K562 (cell line): ENCODE results near the gene LAMP1. TPM values are rescaled to one million over a fixed set of nuclear protein-coding genes. Genes with fewer than 3 reads are reported as not detected.

Source experiments
- FOXA3 ChIP-seq, 2 experiments: fragments of 450-650 bp in 1 of 2; sonication (generic) in 1 of 2; formaldehyde crosslinking; IDR thresholded peaks in 1 of 2; conservative IDR thresholded peaks in 1 of 2; 2 replicates each; pipeline versions ENCODE4 v1.4.0 to v1.8.0; 2020 to 2022; ENCODE audit warnings: mild to moderate bottlenecking in 2 of 2, missing genetic modification reagents in 1 of 2
- MAFG ChIP-seq: fragments of 450-650 bp; conservative IDR thresholded peaks from 2 replicates; pipeline ENCODE4 v1.6.1; 2016; ENCODE audit warnings: missing genetic modification characterization, missing compliant biosample characterization
- SIN3B ChIP-seq: fragments of 450-650 bp; IDR thresholded peaks from 2 replicates; pipeline ENCODE4 v1.6.1; 2017; ENCODE audit warnings: low read depth, mild to moderate bottlenecking, moderate library complexity
- TEAD4 ChIP-seq, 2 experiments: sonication (generic) in 1 of 2; formaldehyde crosslinking in 1 of 2; IDR thresholded peaks; 2 replicates each; pipeline versions ENCODE4 v1.6.1 to v1.8.0; 2012 to 2022; ENCODE audit warnings: borderline replicate concordance in 1 of 2, inconsistent platforms in 1 of 2, low read length in 1 of 2, mild to moderate bottlenecking in 1 of 2, missing genetic modification reagents in 1 of 2
- U2AF2 ChIP-seq: fragments of 200-400 bp; formaldehyde crosslinking; optimal IDR thresholded peaks from 2 replicates; pipeline ENCODE3; 2017; ENCODE audit warnings: low read depth, mild to moderate bottlenecking, low read length
- polyA plus RNA-seq, 8 experiments: library from polyadenylated mRNA; depleted of rRNA in 4 of 8; stranded (reverse) in 5 of 8; unstranded in 3 of 8; fragments of >200 nt; fragmentation: Nextera tagmentation in 2 of 8; fragmentation: Illumina TruSeq in 1 of 8; extraction: Ambion mirVana in 2 of 8; extraction: Trizol in 1 of 8; gene quantifications; 2 replicates each; pipeline versions ENCODE4 v1.2.1 to v1.2.3, GENCODE V29; 2011 to 2014; ENCODE audit warnings: inconsistent platforms in 1 of 8, missing spikeins in 1 of 8
- total RNA-seq, 7 experiments: library from RNA; depleted of rRNA in 6 of 7; stranded (reverse); fragments of >200 nt in 6 of 7; fragmentation: Illumina TruSeq in 2 of 7; extraction: Trizol in 2 of 7; gene quantifications; 2 replicates each; pipeline versions ENCODE4 v1.2.1 to v1.2.3, GENCODE V29; 2011 to 2021; ENCODE audit warnings: low replicate concordance in 1 of 7
- TF ChIP-seq, protein P1 (sequence below): fragments of 250-450 bp; sonication (Bioruptor Pico); IDR thresholded peaks from 2 replicates; pipeline ENCODE4 v1.4.0; 2020; ENCODE audit warnings: mild to moderate bottlenecking, moderate library complexity
- TF ChIP-seq, protein P2 (sequence below): sonication (generic); formaldehyde crosslinking; IDR thresholded peaks from 2 replicates; pipeline ENCODE4 v1.8.1; 2022; ENCODE audit warnings: missing genetic modification reagents

LAMP1 gene
- total and polyA plus RNA-seq, 9 of the 15 experiments (the other 6 are each of a cell fraction or from before 2014, with no cell fraction given) = 2.2 to 70.1 (median 30.5) TPM

DNA sequence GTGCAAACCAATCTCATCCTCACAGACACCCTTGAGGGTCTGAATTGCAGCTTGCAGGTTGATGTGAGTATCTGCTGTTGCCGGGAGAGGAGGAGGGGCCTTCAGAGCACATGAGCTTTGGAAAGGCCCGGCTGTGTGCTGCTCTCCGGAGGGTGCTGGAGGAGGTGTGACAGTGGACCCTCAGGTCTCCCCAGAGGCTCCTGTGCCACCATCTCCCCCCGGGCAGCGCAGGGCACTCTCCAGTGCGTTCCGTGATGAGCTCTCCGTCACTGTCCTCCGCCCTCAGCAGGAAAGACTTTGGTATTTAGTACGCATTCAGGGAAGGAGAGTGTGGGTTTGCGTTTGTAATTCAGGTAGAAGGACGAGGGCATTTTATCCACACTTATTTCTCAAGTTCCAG lies 20.0 kb downstream of the LAMP1 start (continued):
- TF ChIP-seq, protein P1, sequence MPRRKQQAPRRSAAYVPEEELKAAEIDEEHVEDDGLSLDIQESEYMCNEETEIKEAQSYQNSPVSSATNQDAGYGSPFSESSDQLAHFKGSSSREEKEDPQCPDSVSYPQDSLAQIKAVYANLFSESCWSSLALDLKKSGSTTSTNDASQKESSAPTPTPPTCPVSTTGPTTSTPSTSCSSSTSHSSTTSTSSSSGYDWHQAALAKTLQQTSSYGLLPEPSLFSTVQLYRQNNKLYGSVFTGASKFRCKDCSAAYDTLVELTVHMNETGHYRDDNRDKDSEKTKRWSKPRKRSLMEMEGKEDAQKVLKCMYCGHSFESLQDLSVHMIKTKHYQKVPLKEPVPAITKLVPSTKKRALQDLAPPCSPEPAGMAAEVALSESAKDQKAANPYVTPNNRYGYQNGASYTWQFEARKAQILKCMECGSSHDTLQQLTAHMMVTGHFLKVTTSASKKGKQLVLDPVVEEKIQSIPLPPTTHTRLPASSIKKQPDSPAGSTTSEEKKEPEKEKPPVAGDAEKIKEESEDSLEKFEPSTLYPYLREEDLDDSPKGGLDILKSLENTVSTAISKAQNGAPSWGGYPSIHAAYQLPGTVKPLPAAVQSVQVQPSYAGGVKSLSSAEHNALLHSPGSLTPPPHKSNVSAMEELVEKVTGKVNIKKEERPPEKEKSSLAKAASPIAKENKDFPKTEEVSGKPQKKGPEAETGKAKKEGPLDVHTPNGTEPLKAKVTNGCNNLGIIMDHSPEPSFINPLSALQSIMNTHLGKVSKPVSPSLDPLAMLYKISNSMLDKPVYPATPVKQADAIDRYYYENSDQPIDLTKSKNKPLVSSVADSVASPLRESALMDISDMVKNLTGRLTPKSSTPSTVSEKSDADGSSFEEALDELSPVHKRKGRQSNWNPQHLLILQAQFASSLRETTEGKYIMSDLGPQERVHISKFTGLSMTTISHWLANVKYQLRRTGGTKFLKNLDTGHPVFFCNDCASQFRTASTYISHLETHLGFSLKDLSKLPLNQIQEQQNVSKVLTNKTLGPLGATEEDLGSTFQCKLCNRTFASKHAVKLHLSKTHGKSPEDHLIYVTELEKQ = no peak
- TF ChIP-seq SIN3B (no peak), FOXA3 (CRISPR knock-in tag; conservative IDR thresholded peaks at IDR 0.05 in 1 of 2, IDR thresholded peaks at IDR 0.05 in 1 of 2) (no peak), MAFG (no peak), TEAD4 (IDR thresholded peaks at IDR 0.05; ENCODE audit: low read length) (no peak), TEAD4 (CRISPR knock-in tag; IDR thresholded peaks at IDR 0.05; ENCODE audit: borderline replicate concordance) (no peak), U2AF2 (no peak)
- TF ChIP-seq, protein P2, sequence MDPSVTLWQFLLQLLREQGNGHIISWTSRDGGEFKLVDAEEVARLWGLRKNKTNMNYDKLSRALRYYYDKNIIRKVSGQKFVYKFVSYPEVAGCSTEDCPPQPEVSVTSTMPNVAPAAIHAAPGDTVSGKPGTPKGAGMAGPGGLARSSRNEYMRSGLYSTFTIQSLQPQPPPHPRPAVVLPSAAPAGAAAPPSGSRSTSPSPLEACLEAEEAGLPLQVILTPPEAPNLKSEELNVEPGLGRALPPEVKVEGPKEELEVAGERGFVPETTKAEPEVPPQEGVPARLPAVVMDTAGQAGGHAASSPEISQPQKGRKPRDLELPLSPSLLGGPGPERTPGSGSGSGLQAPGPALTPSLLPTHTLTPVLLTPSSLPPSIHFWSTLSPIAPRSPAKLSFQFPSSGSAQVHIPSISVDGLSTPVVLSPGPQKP (CRISPR knock-in tag) = no peak
